K562 (cell line): ENCODE data around the gene RAD51D. TPM values are rescaled to one million over a fixed set of nuclear protein-coding genes. Genes with fewer than 3 reads are reported as not detected.
A peak's percentile ranks its signal among the peaks of the same experiment; 100 is the strongest.

Experiments
- BACH1 ChIP-seq: fragments of 200-800 bp; sonication (Bioruptor generic); IDR thresholded peaks from 2 replicates; pipeline ENCODE4 v1.6.1; 2016; ENCODE audit warnings: missing genetic modification characterization, missing compliant biosample characterization
- CBFA2T2 ChIP-seq: fragments of 450-650 bp; conservative IDR thresholded peaks from 2 replicates; pipeline ENCODE4 v1.6.1; 2017; ENCODE audit warnings: mild to moderate bottlenecking
- CREM ChIP-seq: IDR thresholded peaks from 2 replicates; pipeline ENCODE4 v1.6.1; 2014; ENCODE audit warnings: antibody characterized with exemption, low read depth
- CSDE1 ChIP-seq, 2 experiments: fragments of 450-650 bp; IDR thresholded peaks; 2 replicates each; pipeline ENCODE4 v1.6.1; 2016; ENCODE audit warnings: mild to moderate bottlenecking in 1 of 2
- EHMT2 ChIP-seq: fragments of 450-650 bp; IDR thresholded peaks from 2 replicates; pipeline ENCODE4 v1.6.1; 2018; ENCODE audit warnings: antibody characterized with exemption
- FOXJ2 ChIP-seq: fragments of 200-800 bp; sonication (Bioruptor generic); IDR thresholded peaks from 2 replicates; pipeline ENCODE4 v1.6.1; 2016; ENCODE audit warnings: missing genetic modification characterization, missing compliant biosample characterization
- FOXK1 ChIP-seq: sonication (generic); formaldehyde crosslinking; IDR thresholded peaks from 2 replicates; pipeline ENCODE4 v1.8.0; 2022; ENCODE audit warnings: missing genetic modification reagents, mild to moderate bottlenecking, borderline replicate concordance
- MAFK ChIP-seq: IDR thresholded peaks from 2 replicates; pipeline ENCODE4 v1.6.1; 2011; ENCODE audit warnings: low read length, improper control_type of control experiment
- MEF2A ChIP-seq: IDR thresholded peaks from 2 replicates; pipeline ENCODE4 v1.6.1; 2011; ENCODE audit warnings: low read depth, mild to moderate bottlenecking, low read length, moderate library complexity; ENCODE audit not compliant: control insufficient read depth
- PHF8 ChIP-seq: fragments of 200-600 bp; sonication (generic); IDR thresholded peaks from 2 replicates; pipeline ENCODE4 v1.6.1; 2012; ENCODE audit warnings: mixed run types, mild to moderate bottlenecking, inconsistent platforms, low read length, moderate library complexity, borderline replicate concordance
- POLR2H ChIP-seq: IDR thresholded peaks from 2 replicates; pipeline ENCODE4 v1.6.1; 2016; ENCODE audit warnings: missing genetic modification characterization, low read depth, mild to moderate bottlenecking, control low read depth, missing compliant biosample characterization, moderate library complexity
- TEAD1 ChIP-seq, 2 experiments: fragments of 450-650 bp in 1 of 2; sonication (generic) in 1 of 2; formaldehyde crosslinking; IDR thresholded peaks; 2 replicates each; pipeline versions ENCODE4 v1.4.0 to v1.8.0; 2020 to 2022; ENCODE audit warnings: mild to moderate bottlenecking in 2 of 2, missing genetic modification reagents in 1 of 2
- TRIM24 ChIP-seq, 2 experiments: fragments of 450-650 bp; IDR thresholded peaks; 2 replicates each; pipeline ENCODE4 v1.6.1; 2016
- YY1 ChIP-seq, 3 experiments: IDR thresholded peaks; 2 replicates each; pipeline ENCODE4 v1.6.1; 2011; ENCODE audit warnings: low read length in 2 of 3, mild to moderate bottlenecking in 2 of 3, moderate library complexity in 2 of 3, borderline replicate concordance in 1 of 3, control low read depth in 1 of 3, low read depth in 1 of 3; ENCODE audit not compliant: insufficient read depth in 3 of 3, insufficient replicate concordance in 2 of 3, control insufficient read depth in 1 of 3, insufficient read length in 1 of 3; ENCODE audit errors: extremely low read depth in 1 of 3
- ZNF184 ChIP-seq: sonication (generic); formaldehyde crosslinking; IDR thresholded peaks from 2 replicates; pipeline ENCODE4 v1.5.0; 2020; ENCODE audit warnings: missing genetic modification reagents
- ZNF695 ChIP-seq: fragments of 450-650 bp; formaldehyde crosslinking; IDR thresholded peaks from 2 replicates; pipeline ENCODE4 v1.4.0; 2020; ENCODE audit warnings: mild to moderate bottlenecking, moderate library complexity
- ZNF830 ChIP-seq: fragments of 250-450 bp; sonication (Bioruptor Pico); IDR thresholded peaks from 2 replicates; pipeline ENCODE4 v1.5.0; 2021; ENCODE audit warnings: mild to moderate bottlenecking
- polyA plus RNA-seq, 8 experiments: library from polyadenylated mRNA; depleted of rRNA in 4 of 8; stranded (reverse) in 5 of 8; unstranded in 3 of 8; fragments of >200 nt; fragmentation: Nextera tagmentation in 2 of 8; fragmentation: Illumina TruSeq in 1 of 8; extraction: Ambion mirVana in 2 of 8; extraction: Trizol in 1 of 8; gene quantifications; 2 replicates each; pipeline versions ENCODE4 v1.2.1 to v1.2.3, GENCODE V29; 2011 to 2014; ENCODE audit warnings: inconsistent platforms in 1 of 8, missing spikeins in 1 of 8
- total RNA-seq, 7 experiments: library from RNA; depleted of rRNA in 6 of 7; stranded (reverse); fragments of >200 nt in 6 of 7; fragmentation: Illumina TruSeq in 2 of 7; extraction: Trizol in 2 of 7; gene quantifications; 2 replicates each; pipeline versions ENCODE4 v1.2.1 to v1.2.3, GENCODE V29; 2011 to 2021; ENCODE audit warnings: low replicate concordance in 1 of 7
- TF ChIP-seq, protein P1 (sequence below): IDR thresholded peaks from 3 replicates; pipeline ENCODE4 v1.6.1; 2011; ENCODE audit warnings: borderline replicate concordance, mild to moderate bottlenecking; ENCODE audit not compliant: insufficient read length, insufficient read depth
- TF ChIP-seq, protein P2 (sequence below): sonication (generic); formaldehyde crosslinking; IDR thresholded peaks from 2 replicates; pipeline ENCODE4 v1.8.0; 2022; ENCODE audit warnings: missing genetic modification reagents, mild to moderate bottlenecking, borderline replicate concordance
- TF ChIP-seq, protein P3 (sequence below): sonication (generic); formaldehyde crosslinking; IDR thresholded peaks from 2 replicates; pipeline ENCODE4 v1.8.1; 2023; ENCODE audit warnings: mild to moderate bottlenecking, missing genetic modification reagents
- TF ChIP-seq, protein P4 (sequence below), 2 experiments: IDR thresholded peaks in 1 of 2; conservative IDR thresholded peaks in 1 of 2; 2 replicates each; pipeline ENCODE4 v1.6.1; 2016; ENCODE audit warnings: low read depth in 2 of 2, mild to moderate bottlenecking in 1 of 2, missing compliant biosample characterization in 1 of 2, missing genetic modification characterization in 1 of 2, moderate library complexity in 1 of 2
- TF ChIP-seq, protein P5 (sequence below): fragments of 250-450 bp; sonication (Bioruptor Pico); IDR thresholded peaks from 2 replicates; pipeline ENCODE4 v1.8.0; 2022; ENCODE audit warnings: moderate library complexity, mild to moderate bottlenecking, inconsistent platforms

RAD51D gene
- total and polyA plus RNA-seq, 9 of the 15 experiments (the other 6 are each of a cell fraction or from before 2014, with no cell fraction given) = 2.2 to 16.9 (median 8.7) TPM

DNA sequence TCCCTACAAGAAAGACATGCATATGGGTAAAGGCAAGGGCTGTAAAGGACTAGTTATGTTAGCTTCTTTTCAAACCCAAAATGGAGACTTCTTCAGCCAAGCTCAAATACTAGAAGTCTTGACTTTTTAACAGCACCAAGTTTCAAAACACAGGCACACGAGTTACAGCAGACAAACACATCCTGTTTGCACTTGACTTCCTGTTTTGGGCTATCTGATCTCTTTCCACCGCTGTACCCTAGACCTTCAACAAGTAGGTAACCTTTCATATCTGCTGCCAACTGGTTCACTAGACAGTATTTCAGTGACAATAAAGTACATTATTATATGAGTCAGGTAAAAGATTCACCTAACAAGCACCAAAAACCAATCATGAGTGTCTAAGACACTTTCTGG lies 68.5 kb downstream of the RAD51D start (continued):
- TF ChIP-seq, protein P1, sequence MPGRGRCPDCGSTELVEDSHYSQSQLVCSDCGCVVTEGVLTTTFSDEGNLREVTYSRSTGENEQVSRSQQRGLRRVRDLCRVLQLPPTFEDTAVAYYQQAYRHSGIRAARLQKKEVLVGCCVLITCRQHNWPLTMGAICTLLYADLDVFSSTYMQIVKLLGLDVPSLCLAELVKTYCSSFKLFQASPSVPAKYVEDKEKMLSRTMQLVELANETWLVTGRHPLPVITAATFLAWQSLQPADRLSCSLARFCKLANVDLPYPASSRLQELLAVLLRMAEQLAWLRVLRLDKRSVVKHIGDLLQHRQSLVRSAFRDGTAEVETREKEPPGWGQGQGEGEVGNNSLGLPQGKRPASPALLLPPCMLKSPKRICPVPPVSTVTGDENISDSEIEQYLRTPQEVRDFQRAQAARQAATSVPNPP = no peak
- peak; percentile 65; the same call in 1 of the 2 replicates for TF ChIP-seq POLR2H (tag)
- TF ChIP-seq CREM = no peak
- no peak for TF ChIP-seq PHF8
- TF ChIP-seq FOXK1 (CRISPR knock-in tag) = no peak
- no peak for TF ChIP-seq MAFK
- no peak for TF ChIP-seq ZNF695
- TF ChIP-seq ZNF830 (CRISPR knock-in tag) = no peak
- TF ChIP-seq FOXJ2 = no peak
- TF ChIP-seq, protein P2, sequence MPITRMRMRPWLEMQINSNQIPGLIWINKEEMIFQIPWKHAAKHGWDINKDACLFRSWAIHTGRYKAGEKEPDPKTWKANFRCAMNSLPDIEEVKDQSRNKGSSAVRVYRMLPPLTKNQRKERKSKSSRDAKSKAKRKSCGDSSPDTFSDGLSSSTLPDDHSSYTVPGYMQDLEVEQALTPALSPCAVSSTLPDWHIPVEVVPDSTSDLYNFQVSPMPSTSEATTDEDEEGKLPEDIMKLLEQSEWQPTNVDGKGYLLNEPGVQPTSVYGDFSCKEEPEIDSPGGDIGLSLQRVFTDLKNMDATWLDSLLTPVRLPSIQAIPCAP (CRISPR knock-in tag) = no peak
- TF ChIP-seq, protein P3, sequence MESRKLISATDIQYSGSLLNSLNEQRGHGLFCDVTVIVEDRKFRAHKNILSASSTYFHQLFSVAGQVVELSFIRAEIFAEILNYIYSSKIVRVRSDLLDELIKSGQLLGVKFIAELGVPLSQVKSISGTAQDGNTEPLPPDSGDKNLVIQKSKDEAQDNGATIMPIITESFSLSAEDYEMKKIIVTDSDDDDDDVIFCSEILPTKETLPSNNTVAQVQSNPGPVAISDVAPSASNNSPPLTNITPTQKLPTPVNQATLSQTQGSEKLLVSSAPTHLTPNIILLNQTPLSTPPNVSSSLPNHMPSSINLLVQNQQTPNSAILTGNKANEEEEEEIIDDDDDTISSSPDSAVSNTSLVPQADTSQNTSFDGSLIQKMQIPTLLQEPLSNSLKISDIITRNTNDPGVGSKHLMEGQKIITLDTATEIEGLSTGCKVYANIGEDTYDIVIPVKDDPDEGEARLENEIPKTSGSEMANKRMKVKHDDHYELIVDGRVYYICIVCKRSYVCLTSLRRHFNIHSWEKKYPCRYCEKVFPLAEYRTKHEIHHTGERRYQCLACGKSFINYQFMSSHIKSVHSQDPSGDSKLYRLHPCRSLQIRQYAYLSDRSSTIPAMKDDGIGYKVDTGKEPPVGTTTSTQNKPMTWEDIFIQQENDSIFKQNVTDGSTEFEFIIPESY (CRISPR knock-in tag) = no peak
- no peak for TF ChIP-seq TRIM24 (IDR thresholded peaks at IDR 0.05)
- no peak for TF ChIP-seq MEF2A
- peak; percentile 20; the same call in 1 of the 2 replicates for TF ChIP-seq BACH1 (tag)
- TF ChIP-seq, protein P4, sequence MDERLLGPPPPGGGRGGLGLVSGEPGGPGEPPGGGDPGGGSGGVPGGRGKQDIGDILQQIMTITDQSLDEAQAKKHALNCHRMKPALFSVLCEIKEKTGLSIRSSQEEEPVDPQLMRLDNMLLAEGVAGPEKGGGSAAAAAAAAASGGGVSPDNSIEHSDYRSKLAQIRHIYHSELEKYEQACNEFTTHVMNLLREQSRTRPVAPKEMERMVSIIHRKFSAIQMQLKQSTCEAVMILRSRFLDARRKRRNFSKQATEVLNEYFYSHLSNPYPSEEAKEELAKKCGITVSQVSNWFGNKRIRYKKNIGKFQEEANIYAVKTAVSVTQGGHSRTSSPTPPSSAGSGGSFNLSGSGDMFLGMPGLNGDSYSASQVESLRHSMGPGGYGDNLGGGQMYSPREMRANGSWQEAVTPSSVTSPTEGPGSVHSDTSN (CRISPR knock-in tag; IDR thresholded peaks at IDR 0.05; ENCODE audit: low read depth) = no peak
- TF ChIP-seq, protein P4 (tag; conservative IDR thresholded peaks at IDR 0.05; ENCODE audit: low read depth) = no peak
- TF ChIP-seq YY1 (IDR thresholded peaks at IDR 0.05; ENCODE audit: borderline replicate concordance in 1 of 3, control insufficient read depth in 1 of 3, extremely low read depth in 1 of 3, insufficient read depth in 3 of 3, insufficient read length in 1 of 3, insufficient replicate concordance in 2 of 3, low read depth in 1 of 3, low read length in 2 of 3) = peak in 1 of 3 experiments; percentile 23
- TF ChIP-seq, protein P5, sequence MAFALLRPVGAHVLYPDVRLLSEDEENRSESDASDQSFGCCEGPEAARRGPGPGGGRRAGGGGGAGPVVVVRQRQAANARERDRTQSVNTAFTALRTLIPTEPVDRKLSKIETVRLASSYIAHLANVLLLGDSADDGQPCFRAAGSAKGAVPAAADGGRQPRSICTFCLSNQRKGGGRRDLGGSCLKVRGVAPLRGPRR (CRISPR knock-in tag) = no peak
- TF ChIP-seq TEAD1 (CRISPR knock-in tag; IDR thresholded peaks at IDR 0.05) = no peak
- no peak for TF ChIP-seq CSDE1 (IDR thresholded peaks at IDR 0.05)
- no peak for TF ChIP-seq CBFA2T2
- TF ChIP-seq ZNF184 (CRISPR knock-in tag) = no peak
- TF ChIP-seq EHMT2 = peak; percentile 45; the same call in 1 of the 2 replicates
